GM13977 (cell line): ENCODE measurements around the gene SPDEF.

Experiments used
- DNase-seq: peaks from one replicate; pipeline ENCODE4 v3.0.0; 2012; ENCODE audit warnings: low spot score
- in situ Hi-C: fragments of 300-500 bp; cut with MboI; formaldehyde crosslinking; loops from one replicate; pipeline ENCODE4 v1.12.0; 2022; ENCODE audit warnings: low sequenced_read_pairs, low pct_unique_long_range_greater_than_20kb, mixed read lengths, inconsistent platforms; ENCODE audit not compliant: unreplicated experiment
- TF ChIP-seq, protein P1 (sequence below): IDR thresholded peaks from 2 replicates; pipeline ENCODE4 v1.5.1; 2012; ENCODE audit warnings: mild to moderate bottlenecking, control low read depth; ENCODE audit not compliant: insufficient read depth; ENCODE audit errors: extremely low read depth, missing control alignments

The SPDEF gene

DNA sequence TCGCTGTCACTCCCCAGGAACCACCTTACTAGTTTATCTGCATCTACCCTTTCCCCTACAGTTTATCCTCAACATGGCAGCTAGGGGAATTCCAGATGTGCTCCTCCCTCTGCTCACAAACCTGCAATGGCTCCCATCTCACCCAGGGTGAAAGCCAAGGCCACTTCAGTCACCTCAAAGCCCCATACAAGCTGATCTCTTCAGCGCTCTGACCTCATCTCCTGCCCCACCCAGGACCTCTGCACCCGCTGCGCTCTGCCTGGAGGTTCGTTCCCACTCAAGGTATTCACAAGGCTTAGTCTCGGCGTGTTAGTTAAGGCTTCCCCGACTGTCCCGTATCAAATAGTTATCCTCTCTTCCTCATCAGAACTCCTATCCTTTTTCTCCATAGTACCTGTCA lies 28.6 kb upstream of the SPDEF start:
- in situ Hi-C loops = no loop called here
- TF ChIP-seq, protein P1, sequence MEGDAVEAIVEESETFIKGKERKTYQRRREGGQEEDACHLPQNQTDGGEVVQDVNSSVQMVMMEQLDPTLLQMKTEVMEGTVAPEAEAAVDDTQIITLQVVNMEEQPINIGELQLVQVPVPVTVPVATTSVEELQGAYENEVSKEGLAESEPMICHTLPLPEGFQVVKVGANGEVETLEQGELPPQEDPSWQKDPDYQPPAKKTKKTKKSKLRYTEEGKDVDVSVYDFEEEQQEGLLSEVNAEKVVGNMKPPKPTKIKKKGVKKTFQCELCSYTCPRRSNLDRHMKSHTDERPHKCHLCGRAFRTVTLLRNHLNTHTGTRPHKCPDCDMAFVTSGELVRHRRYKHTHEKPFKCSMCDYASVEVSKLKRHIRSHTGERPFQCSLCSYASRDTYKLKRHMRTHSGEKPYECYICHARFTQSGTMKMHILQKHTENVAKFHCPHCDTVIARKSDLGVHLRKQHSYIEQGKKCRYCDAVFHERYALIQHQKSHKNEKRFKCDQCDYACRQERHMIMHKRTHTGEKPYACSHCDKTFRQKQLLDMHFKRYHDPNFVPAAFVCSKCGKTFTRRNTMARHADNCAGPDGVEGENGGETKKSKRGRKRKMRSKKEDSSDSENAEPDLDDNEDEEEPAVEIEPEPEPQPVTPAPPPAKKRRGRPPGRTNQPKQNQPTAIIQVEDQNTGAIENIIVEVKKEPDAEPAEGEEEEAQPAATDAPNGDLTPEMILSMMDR = no peak
- no peak for DNase-seq

DNA sequence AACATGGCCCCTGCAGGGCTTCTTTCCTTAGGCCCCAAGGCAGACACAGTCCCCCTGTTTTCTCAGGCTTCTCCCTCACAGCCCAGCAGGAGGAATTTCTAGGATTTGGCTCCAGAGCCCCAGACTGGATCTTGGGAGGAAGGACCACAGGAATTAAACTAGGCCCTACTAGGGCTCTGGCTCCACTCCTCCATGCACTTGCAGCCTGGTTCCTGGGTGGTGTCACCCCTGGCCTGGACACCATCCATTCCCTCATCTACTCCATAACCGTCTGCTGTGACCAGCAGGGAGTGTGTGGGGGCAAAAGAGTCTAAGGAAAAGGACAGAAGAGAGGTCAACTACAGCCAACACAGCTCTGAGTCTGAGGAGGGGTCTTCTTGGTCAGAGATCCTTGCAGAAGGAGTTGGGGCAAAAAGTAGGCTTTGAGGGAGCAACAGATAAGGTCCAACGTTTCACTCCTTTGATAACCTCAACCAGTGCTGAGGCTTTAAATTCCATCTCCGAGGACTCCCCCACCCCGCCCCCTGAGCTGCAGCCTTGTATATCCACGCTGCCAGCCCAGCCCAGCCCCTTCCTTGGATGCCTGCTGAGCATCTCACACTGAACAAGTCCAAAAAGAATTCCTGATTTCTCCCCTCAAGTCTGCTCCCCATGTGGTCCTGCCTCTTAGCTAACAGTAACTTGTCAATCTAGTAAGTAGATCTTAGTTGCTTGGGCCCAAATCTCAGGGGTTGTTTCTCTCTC lies 27.9 kb upstream of the SPDEF start:
- TF ChIP-seq, protein P1 = no peak
- DNase-seq = no peak
- in situ Hi-C loops = no loop called here

DNA sequence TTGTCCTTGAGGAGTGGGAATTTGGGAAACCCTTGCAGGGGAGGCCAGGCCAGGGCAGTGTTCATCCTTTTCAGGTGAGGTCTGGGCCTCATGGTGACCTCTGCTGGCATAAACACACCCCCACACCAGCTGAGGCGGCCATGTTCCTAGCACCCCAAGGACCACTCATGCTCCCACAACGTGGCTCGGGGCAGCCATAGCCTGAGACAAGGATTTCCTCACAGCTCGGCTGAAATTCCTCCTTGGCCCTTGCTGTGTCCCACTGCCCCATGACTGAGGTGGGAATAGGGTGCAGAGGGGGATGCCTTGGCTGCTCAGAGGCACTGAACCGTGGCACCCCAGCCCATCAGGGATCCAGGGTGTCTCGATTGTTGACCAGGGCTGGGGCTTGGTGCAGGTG lies 27.3 kb upstream of the SPDEF start:
- TF ChIP-seq, protein P1 = peak; percentile 44
- in situ Hi-C loops = no loop called here
- no peak for DNase-seq

- in situ Hi-C loops = no loop called here
- TF ChIP-seq, protein P1 = no peak
- no peak for DNase-seq
These were observed 25.4 kb upstream of the SPDEF start for GRCh38 chr6:34581561-34581920.

DNA sequence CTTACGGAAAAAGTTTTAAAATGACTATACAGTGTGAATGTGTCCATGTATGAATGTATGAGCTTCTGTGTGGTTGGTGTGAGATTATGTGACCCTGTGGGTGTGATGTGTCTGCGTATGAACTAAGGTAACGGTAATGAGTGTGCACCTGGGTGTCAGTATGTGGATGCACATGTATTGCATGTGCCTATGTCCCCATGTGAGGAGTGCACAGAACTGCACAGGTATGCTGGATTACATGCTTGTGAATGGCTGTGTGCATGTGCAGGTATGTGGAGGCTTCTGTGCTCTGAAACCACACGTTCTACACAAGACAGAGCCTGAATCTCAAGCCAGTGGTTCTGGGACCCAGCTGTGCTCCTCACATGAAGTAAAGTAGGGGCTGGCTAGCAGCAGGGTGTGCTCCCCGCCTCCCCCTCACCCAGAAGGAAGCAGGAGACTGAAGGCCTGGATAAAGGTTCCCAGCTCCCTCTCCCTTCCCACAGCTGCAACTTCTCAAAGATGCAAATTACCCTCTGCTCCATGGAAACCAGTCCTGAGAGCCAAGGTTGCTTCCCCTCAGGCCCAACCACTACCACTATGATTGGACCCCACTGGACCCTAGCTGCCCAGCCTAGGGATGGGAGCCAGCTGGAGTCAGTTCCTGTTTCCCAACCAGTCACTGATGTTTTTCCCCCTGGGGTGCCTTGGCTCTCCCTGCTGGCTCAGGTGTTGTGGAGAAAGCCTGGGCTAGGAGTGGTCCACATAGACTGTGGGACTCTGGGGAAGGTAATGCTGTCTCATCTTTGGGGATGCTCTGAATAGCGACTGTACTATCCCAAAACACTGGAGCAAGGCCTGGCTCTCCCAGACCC lies 24.8 kb upstream of the SPDEF start:
- no peak for DNase-seq
- TF ChIP-seq, protein P1 = no peak
- in situ Hi-C loops = no loop called here

GRCh38 chr6:34578445-34579262 lies 22.5 kb upstream of the SPDEF start:
- TF ChIP-seq, protein P1 = no peak
- no peak for DNase-seq
- in situ Hi-C loops = no loop called here
